Kidney epithelial cell (primary cell): Measurements from ENCODE around the gene LRP1. TPM values are rescaled to one million over a fixed set of nuclear protein-coding genes. Genes with fewer than 3 reads are reported as not detected.
A peak's percentile ranks its signal among the peaks of the same experiment; 100 is the strongest.

Experiments
- DNase-seq: peaks from one replicate; pipeline ENCODE4 v3.0.0-alpha.2; 2010; ENCODE audit warnings: low read depth
- H3K27me3 ChIP-seq: 2 replicates; pipeline ENCODE4 v1.6.0; 2011; ENCODE audit warnings: low read length; ENCODE audit not compliant: control insufficient read depth, insufficient read depth
- H3K36me3 ChIP-seq: 2 replicates; pipeline ENCODE4 v1.5.1; 2011; ENCODE audit warnings: low read length; ENCODE audit not compliant: control insufficient read depth, insufficient read depth
- H3K4me3 ChIP-seq: 2 replicates; pipeline ENCODE4 v1.5.1; 2011; ENCODE audit warnings: low read depth, mild to moderate bottlenecking, control low read depth, low read length
- CTCF ChIP-seq: IDR thresholded peaks from 2 replicates; pipeline ENCODE4 v1.5.1; 2011; ENCODE audit warnings: mild to moderate bottlenecking, moderate library complexity, low read length, control low read depth, inconsistent platforms; ENCODE audit not compliant: insufficient read depth, poor library complexity, severe bottlenecking
- total RNA-seq: library from RNA; depleted of rRNA; stranded (reverse); fragments of >200 nt; gene quantifications from 2 replicates; pipeline ENCODE4 v1.2.3, GENCODE V29; 2015

Gene LRP1
- total RNA-seq, 1 donor from 2014 or later = 40.2 TPM

- peak overlapping the region; percentile 67 for H3K4me3 ChIP-seq
- TF ChIP-seq CTCF = no peak
- DNase-seq = no peak
- H3K27me3 ChIP-seq = peaks cover 34% of the 10 kb centered on the region
- H3K36me3 ChIP-seq = peaks cover 1% of the 10 kb centered on the region
Observed at GRCh38 chr12:57229046-57229633, 100.9 kb downstream of the LRP1 start.

- peaks cover 28% of the 10 kb centered on the region for H3K27me3 ChIP-seq
- peaks cover 1% of the 10 kb centered on the region for H3K36me3 ChIP-seq
- peak; percentile 89 for DNase-seq
- no peak for TF ChIP-seq CTCF
- H3K4me3 ChIP-seq = peak within 1 kb of the TSS; percentile 67
Observed at GRCh38 chr12:57229634-57230380, 101.5 kb downstream of the LRP1 start, which contains the start of gene SHMT2. SHMT2 (plus strand) TSS chr12:57229711; CDS start chr12:57229779, 68 bp downstream.

- no peak for DNase-seq
- H3K27me3 ChIP-seq = peaks cover 26% of the 10 kb centered on the region
- peaks cover 1% of the 10 kb centered on the region for H3K36me3 ChIP-seq
- TF ChIP-seq CTCF = no peak
- peak overlapping the region; percentile 67 for H3K4me3 ChIP-seq
Observed at GRCh38 chr12:57230381-57231155, 102.3 kb downstream of the LRP1 start.

- no peak overlapping the region for H3K4me3 ChIP-seq
- H3K27me3 ChIP-seq = peaks cover 28% of the 10 kb centered on the region
- peaks cover 1% of the 10 kb centered on the region for H3K36me3 ChIP-seq
- no peak for DNase-seq
- TF ChIP-seq CTCF = no peak
Observed at GRCh38 chr12:57231276-57232021, 103.2 kb downstream of the LRP1 start.

GRCh38 chr12:57232156-57232756 lies 104.0 kb downstream of the LRP1 start:
- TF ChIP-seq CTCF = no peak
- Histone ChIP-seq H3K36me3 (peaks cover 1% of the 10 kb centered on the region), H3K27me3 (peaks cover 28% of the 10 kb centered on the region), H3K4me3 (no peak overlapping the region)
- DNase-seq = no peak
